SK-N-MC (cell line): Measurements from ENCODE around the gene NPAS4.

Experiments
- EZH2 ChIP-seq: fragments of 200-600 bp; sonication (generic); IDR thresholded peaks from one replicate; pipeline ENCODE4 v1.6.1; 2017; ENCODE audit warnings: antibody characterized with exemption
- FOXP2 ChIP-seq: optimal IDR thresholded peaks from 2 replicates; pipeline ENCODE3; 2011; ENCODE audit warnings: mild to moderate bottlenecking, moderate library complexity; ENCODE audit not compliant: insufficient read depth; ENCODE audit errors: extremely low read length, control extremely low read depth
- POLR2AphosphoS5 ChIP-seq: IDR thresholded peaks from 2 replicates; pipeline ENCODE4 v1.6.1; 2012; ENCODE audit warnings: mild to moderate bottlenecking, low read depth, low read length, borderline replicate concordance

DNA sequence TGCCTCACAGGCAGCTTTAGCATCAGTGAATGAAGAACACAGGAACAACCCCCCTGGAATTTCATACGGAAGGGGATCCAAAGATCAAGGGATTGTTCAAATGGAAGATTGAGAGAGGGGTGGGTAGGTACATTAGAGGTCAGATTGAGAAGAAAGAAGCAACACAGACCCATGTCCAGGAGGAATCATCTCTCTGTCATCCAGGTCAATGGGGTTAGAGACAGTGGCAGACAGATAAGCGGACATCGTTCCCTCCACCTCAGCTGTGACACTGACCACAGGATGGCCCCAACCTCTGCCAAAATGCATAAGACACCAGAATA, 1.9 kb upstream of the NPAS4 start:
- no peak for TF ChIP-seq EZH2
- TF ChIP-seq POLR2AphosphoS5: no peak
- no peak for TF ChIP-seq FOXP2
